ENCODE results near the gene HIC2. TPM values are rescaled to one million over a fixed set of nuclear protein-coding genes. Genes with fewer than 3 reads are reported as not detected.
"Not testable (repeated sequence)": the region's sequence is repeated elsewhere in the genome, so short reads cannot be mapped to it uniquely, and the experiment has no call there.

Gene HIC2, protein sequence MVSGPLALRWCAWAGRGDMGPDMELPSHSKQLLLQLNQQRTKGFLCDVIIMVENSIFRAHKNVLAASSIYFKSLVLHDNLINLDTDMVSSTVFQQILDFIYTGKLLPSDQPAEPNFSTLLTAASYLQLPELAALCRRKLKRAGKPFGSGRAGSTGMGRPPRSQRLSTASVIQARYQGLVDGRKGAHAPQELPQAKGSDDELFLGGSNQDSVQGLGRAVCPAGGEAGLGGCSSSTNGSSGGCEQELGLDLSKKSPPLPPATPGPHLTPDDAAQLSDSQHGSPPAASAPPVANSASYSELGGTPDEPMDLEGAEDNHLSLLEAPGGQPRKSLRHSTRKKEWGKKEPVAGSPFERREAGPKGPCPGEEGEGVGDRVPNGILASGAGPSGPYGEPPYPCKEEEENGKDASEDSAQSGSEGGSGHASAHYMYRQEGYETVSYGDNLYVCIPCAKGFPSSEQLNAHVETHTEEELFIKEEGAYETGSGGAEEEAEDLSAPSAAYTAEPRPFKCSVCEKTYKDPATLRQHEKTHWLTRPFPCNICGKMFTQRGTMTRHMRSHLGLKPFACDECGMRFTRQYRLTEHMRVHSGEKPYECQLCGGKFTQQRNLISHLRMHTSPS
- total RNA-seq (2016; rRNA removed; fragmentation: Illumina TruSeq; extraction: Trizol), result 11.6 and 13.7 TPM in 2 replicates
- total RNA-seq (2016; cell fraction: cytosol; rRNA removed; fragmentation: Illumina TruSeq; extraction: Trizol; ENCODE audit: low read depth), result 1.2 and 1.5 TPM in 2 replicates
- total RNA-seq (2016; cell fraction: insoluble cytoplasmic fraction; rRNA removed; fragmentation: Illumina TruSeq; extraction: Trizol), result 9.7 and 13.2 TPM in 2 replicates
- total RNA-seq (2016; cell fraction: membrane; rRNA removed; fragmentation: Illumina TruSeq; extraction: Trizol), result 4.6 and 5.2 TPM in 2 replicates
- 10.7 and 10.9 TPM in 2 replicates for total RNA-seq (2016; cell fraction: nucleus; rRNA removed; fragmentation: Illumina TruSeq; extraction: Trizol)
- 5.0 and 6.1 TPM in 2 replicates for polyA plus RNA-seq (2011; rRNA removed)
- polyA plus RNA-seq (2011; cell fraction: cytosol; rRNA removed), result 4.6 and 4.8 TPM in 2 replicates
- polyA plus RNA-seq (2011; cell fraction: nucleus; rRNA removed), result 14.6 and 16.6 TPM in 2 replicates
- 12.6 and 12.9 TPM in 2 replicates for polyA plus RNA-seq (2012)
- 0.53 and 0.58 TPM in 2 replicates for polyA plus RNA-seq (2016; cell fraction: cytosol; fragmentation: Illumina TruSeq; extraction: Trizol; ENCODE audit: low read depth)
- polyA plus RNA-seq (2016; cell fraction: insoluble cytoplasmic fraction; fragmentation: Illumina TruSeq; extraction: Trizol; ENCODE audit: low read depth), result 7.8 and 10.0 TPM in 2 replicates
- polyA plus RNA-seq (2016; cell fraction: membrane; fragmentation: Illumina TruSeq; extraction: Trizol; ENCODE audit: low read depth), result 1.8 and 2.0 TPM in 2 replicates
- 14.3 and 15.7 TPM in 2 replicates for polyA plus RNA-seq (2016; cell fraction: nucleus; fragmentation: Illumina TruSeq; extraction: Trizol; ENCODE audit: insufficient read depth, low read depth)
- 2.3 and 19.9 TPM in 2 replicates for polyA minus RNA-seq (2011; rRNA and poly(A)+ RNA removed; ENCODE audit: low replicate concordance)
- 7.5 and 8.9 TPM in 2 replicates for polyA minus RNA-seq (2011; cell fraction: cytosol; rRNA and poly(A)+ RNA removed)
- 10.9 and 11.6 TPM in 2 replicates for polyA minus RNA-seq (2011; cell fraction: nucleus; rRNA and poly(A)+ RNA removed)
- Bru-seq, nascent RNA, result percentile 59 among the genes with signal in this experiment
- percentile 79 among the genes with signal in this experiment for BruChase-seq, experiment 1, labeled RNA remaining after a 6-hour chase
- percentile 85 among the genes with signal in this experiment for BruChase-seq, experiment 2, labeled RNA remaining after a 2-hour chase
- long read RNA-seq, experiment 1, partial matches to known transcripts, result 0 of 10 reads
- long read RNA-seq, experiment 1, other reads (novel, unspliced or antisense), result 10 of 10 reads
- long read RNA-seq, experiment 2, full-length matches to known transcripts, result 3 of 68 reads
- long read RNA-seq, experiment 2, partial matches to known transcripts, result 0 of 68 reads
- long read RNA-seq, experiment 2, other reads (novel, unspliced or antisense), result 65 of 68 reads

- DNase-seq (ENCODE audit: low spot score); CTCF ChIA-PET (ENCODE audit: low intra/inter-chr PET ratio, low total read pairs); POLR2A ChIA-PET; H2AFZ ChIP-seq (ENCODE audit: low read length); BruUV-seq (replicated peaks); FAIRE-seq; H3K27me3 ChIP-seq (ENCODE audit: control insufficient read depth in 1 of 2, insufficient read depth in 2 of 2, low read length in 2 of 2); H3K9me3 ChIP-seq (ENCODE audit: low read length); H3K4me1 ChIP-seq (ENCODE audit: insufficient read depth, low read length); intact Hi-C loops (cut with micrococcal nuclease; ENCODE audit: unreplicated experiment); H3K36me3 ChIP-seq (replicated peaks in 1 of 2; ENCODE audit: control insufficient read depth in 1 of 2, insufficient read depth in 2 of 2, low read length in 2 of 2); in situ Hi-C loops (cut with HindIII; ENCODE audit: extremely low pct_ligation_motif_present, low pct_unique_long_range_greater_than_20kb); H4K20me1 ChIP-seq (ENCODE audit: insufficient read depth, low read length); H3K79me2 ChIP-seq (ENCODE audit: insufficient read depth, low read length): not testable (repeated sequence)
- WGBS (ENCODE audit: low lambda C conversion rate), result 0% methylated on average over 17 of the region's 81 CpGs
- ATAC-seq, result peak; percentile 53
- Histone ChIP-seq H3K4me2 (ENCODE audit: low read depth, low read length) (peak within 1 kb of the TSS; percentile 53; the same call in 1 of the 2 replicates), H3K4me3 (replicated peaks in 1 of 3; ENCODE audit: insufficient read depth in 1 of 3, low read depth in 2 of 3, low read length in 3 of 3) (peak within 1 kb of the TSS in 2 of 3 experiments; percentile 33 to 56; a peak in 4 of 6 replicates), H3K9ac (ENCODE audit: insufficient read depth, low read depth, low read length) (0 out of 2 replicates have a peak within 1 kb of the TSS, but pooled peaks have one; percentile 46), H3K27ac (ENCODE audit: extremely low read length, insufficient read depth, low read length) (peak within 1 kb of the TSS; percentile 76)
Observed at GRCh38 chr22:21417227-21417746, at the start of gene HIC2. Gene HIC2 (plus strand): TSS chr22:21417371. CDS start chr22:21442832, 25,461 bp downstream.

DNA sequence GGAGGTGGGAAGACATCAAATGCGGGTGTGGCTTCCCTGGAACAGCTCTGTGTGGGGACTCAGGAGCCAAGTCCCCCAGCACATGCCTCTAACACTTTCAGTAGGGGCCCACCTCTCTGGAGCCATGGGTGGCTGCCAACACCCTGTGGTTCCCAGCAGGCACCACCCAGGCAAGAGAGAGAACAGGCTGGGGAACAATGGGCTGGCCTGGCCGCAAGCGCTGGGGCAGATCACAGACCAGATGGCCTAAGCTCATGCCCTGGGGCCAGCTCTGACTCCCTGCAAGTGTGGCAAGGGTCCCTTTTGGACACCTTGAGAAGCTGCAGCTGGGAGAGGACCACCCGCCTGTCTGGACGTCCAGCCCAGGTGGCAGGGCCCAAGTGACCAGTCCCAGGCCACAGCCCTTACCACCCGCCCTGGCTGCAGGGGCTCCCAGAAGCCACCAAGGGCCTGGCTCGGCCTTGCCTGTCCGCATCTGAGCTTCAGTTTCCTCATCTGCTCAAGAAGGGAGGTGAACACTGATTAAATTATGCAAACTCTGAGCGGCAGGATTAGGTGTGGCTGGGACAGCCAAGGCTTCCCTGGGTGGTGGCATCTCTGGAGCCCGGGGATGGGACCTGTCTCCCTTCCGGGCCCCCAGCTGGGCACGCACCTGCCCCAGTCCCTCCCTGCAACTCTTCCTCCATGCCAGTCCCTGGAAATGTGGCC is 48.4 kb upstream of the HIC2 start:
- H2AFZ ChIP-seq (ENCODE audit: low read length); CTCF ChIA-PET (ENCODE audit: low intra/inter-chr PET ratio, low total read pairs); H4K20me1 ChIP-seq (ENCODE audit: insufficient read depth, low read length); H3K27me3 ChIP-seq (ENCODE audit: control insufficient read depth in 1 of 2, insufficient read depth in 2 of 2, low read length in 2 of 2); H3K36me3 ChIP-seq (replicated peaks in 1 of 2; ENCODE audit: control insufficient read depth in 1 of 2, insufficient read depth in 2 of 2, low read length in 2 of 2); H3K27ac ChIP-seq (ENCODE audit: extremely low read length, insufficient read depth, low read length); H3K9me3 ChIP-seq (ENCODE audit: low read length); BruUV-seq (replicated peaks); H3K79me2 ChIP-seq (ENCODE audit: insufficient read depth, low read length); FAIRE-seq; H3K9ac ChIP-seq (ENCODE audit: insufficient read depth, low read depth, low read length); POLR2A ChIA-PET; in situ Hi-C loops (cut with HindIII; ENCODE audit: extremely low pct_ligation_motif_present, low pct_unique_long_range_greater_than_20kb); intact Hi-C loops (cut with micrococcal nuclease; ENCODE audit: unreplicated experiment); H3K4me3 ChIP-seq (replicated peaks in 1 of 3; ENCODE audit: insufficient read depth in 1 of 3, low read depth in 2 of 3, low read length in 3 of 3); H3K4me2 ChIP-seq (ENCODE audit: low read depth, low read length); ATAC-seq; H3K4me1 ChIP-seq (ENCODE audit: insufficient read depth, low read length); DNase-seq (ENCODE audit: low spot score): not testable (repeated sequence)
- no CpG with 5 or more reads among the region's 12 CpGs for WGBS (ENCODE audit: low lambda C conversion rate)

DNA sequence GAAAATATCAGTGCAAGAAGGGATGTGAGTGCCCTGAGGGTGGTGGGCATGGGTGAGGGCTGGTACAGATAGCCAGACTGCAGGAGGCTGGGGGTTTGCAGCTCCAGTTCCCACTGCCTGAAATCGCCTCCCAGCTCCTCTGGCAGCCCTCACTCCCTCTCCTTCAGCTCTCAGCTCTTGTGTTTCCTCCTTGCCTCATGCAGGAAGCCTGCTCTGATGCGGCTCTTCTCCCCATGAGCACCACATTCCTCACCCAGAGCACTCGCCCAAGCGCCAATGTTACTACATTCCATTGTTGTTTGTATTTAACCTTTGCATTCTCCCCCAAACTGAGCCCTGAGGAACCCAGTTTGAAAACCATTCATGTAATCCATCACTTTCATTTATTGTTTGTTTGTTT is 41.3 kb upstream of the HIC2 start:
- H3K36me3 ChIP-seq (replicated peaks in 1 of 2; ENCODE audit: control insufficient read depth in 1 of 2, insufficient read depth in 2 of 2, low read length in 2 of 2); in situ Hi-C loops (cut with HindIII; ENCODE audit: extremely low pct_ligation_motif_present, low pct_unique_long_range_greater_than_20kb); H3K4me3 ChIP-seq (replicated peaks in 1 of 3; ENCODE audit: insufficient read depth in 1 of 3, low read depth in 2 of 3, low read length in 3 of 3); H3K9ac ChIP-seq (ENCODE audit: insufficient read depth, low read depth, low read length); FAIRE-seq; intact Hi-C loops (cut with micrococcal nuclease; ENCODE audit: unreplicated experiment); ATAC-seq; H3K79me2 ChIP-seq (ENCODE audit: insufficient read depth, low read length); H4K20me1 ChIP-seq (ENCODE audit: insufficient read depth, low read length); H3K9me3 ChIP-seq (ENCODE audit: low read length); H3K27me3 ChIP-seq (ENCODE audit: control insufficient read depth in 1 of 2, insufficient read depth in 2 of 2, low read length in 2 of 2); H3K27ac ChIP-seq (ENCODE audit: extremely low read length, insufficient read depth, low read length); POLR2A ChIA-PET; H3K4me2 ChIP-seq (ENCODE audit: low read depth, low read length); H2AFZ ChIP-seq (ENCODE audit: low read length); BruUV-seq (replicated peaks); H3K4me1 ChIP-seq (ENCODE audit: insufficient read depth, low read length); CTCF ChIA-PET (ENCODE audit: low intra/inter-chr PET ratio, low total read pairs); DNase-seq (ENCODE audit: low spot score): not testable (repeated sequence)
- WGBS (ENCODE audit: low lambda C conversion rate), result no CpG with 5 or more reads among the region's 4 CpGs

All from HepG2 (cell line).